Right hindlimb (tissue), 1 donor: ENCODE results near the gene TFR2.

Source experiments
- DNase-seq: peaks from one replicate; pipeline ENCODE4 v3.0.0-alpha.2; 2018

TFR2 gene

GRCh38 chr7:100612730-100613390 lies 28.5 kb downstream of the TFR2 start:
- no peak for DNase-seq

- peak; percentile 99 for DNase-seq
Observed at GRCh38 chr7:100611983-100612729, 29.2 kb downstream of the TFR2 start, which contains the start of gene MOSPD3. Gene MOSPD3, plus strand, starts transcription at chr7:100612540. Its CDS starts 252 bp downstream, at chr7:100612792.

- DNase-seq = no peak
Observed at GRCh38 chr7:100609958-100610357, 31.4 kb downstream of the TFR2 start.

- no peak for DNase-seq
Observed at GRCh38 chr7:100607111-100607510, 34.2 kb downstream of the TFR2 start.

GRCh38 chr7:100606313-100606712 lies 35.0 kb downstream of the TFR2 start:
- DNase-seq = no peak

- DNase-seq = peak; percentile 39
Observed at GRCh38 chr7:100604976-100605911, 36.1 kb downstream of the TFR2 start.

GRCh38 chr7:100604028-100604975 lies 37.0 kb downstream of the TFR2 start:
- DNase-seq = peak; percentile 85

- DNase-seq = peak; percentile 50
Observed at GRCh38 chr7:100603726-100604027, 37.7 kb downstream of the TFR2 start.

GRCh38 chr7:100602889-100603725 lies 38.2 kb downstream of the TFR2 start:
- DNase-seq = peak; percentile 95

- DNase-seq = no peak
Observed at GRCh38 chr7:100600730-100601038, 40.7 kb downstream of the TFR2 start.

- DNase-seq = no peak
Observed at GRCh38 chr7:100599911-100600729, 41.2 kb downstream of the TFR2 start.

- DNase-seq = no peak
Observed at GRCh38 chr7:100598425-100598824, 42.9 kb downstream of the TFR2 start.

GRCh38 chr7:100595188-100595587 lies 46.2 kb downstream of the TFR2 start:
- DNase-seq = no peak

- DNase-seq = no peak
Observed at GRCh38 chr7:100591596-100591995, 49.8 kb downstream of the TFR2 start.

- peak; percentile 68 for DNase-seq
Observed at GRCh38 chr7:100590077-100590737, 51.1 kb downstream of the TFR2 start.

- no peak for DNase-seq
Observed at GRCh38 chr7:100589341-100589947, 51.9 kb downstream of the TFR2 start.

- no peak for DNase-seq
Observed at GRCh38 chr7:100588438-100588837, 52.9 kb downstream of the TFR2 start.

- peak; percentile 100 for DNase-seq
Observed at GRCh38 chr7:100586266-100587025, 54.9 kb downstream of the TFR2 start, which contains the start of gene FBXO24. Gene FBXO24, plus strand, starts transcription at chr7:100586328. Its CDS starts 298 bp downstream, at chr7:100586626.
